H9 (cell line): ENCODE results near the gene VRK1. TPM values are rescaled to one million over a fixed set of nuclear protein-coding genes. Genes with fewer than 3 reads are reported as not detected.

ENCODE experiments used
- DNase-seq: peaks from one replicate; pipeline ENCODE4 v3.0.0-alpha.2; 2017
- H2AFZ ChIP-seq: one replicate; pipeline ENCODE4 v1.6.1; 2013; ENCODE audit warnings: mild to moderate bottlenecking, low read length, control low read depth, moderate library complexity
- H2AK5ac ChIP-seq: 2 replicates; pipeline ENCODE4 v1.6.1; 2013; ENCODE audit warnings: low read length, control low read depth, mixed read lengths; ENCODE audit not compliant: insufficient read length
- H2BK120ac ChIP-seq: one replicate; pipeline ENCODE4 v1.6.1; 2013; ENCODE audit warnings: low read depth, mild to moderate bottlenecking, low read length, control low read depth, inconsistent platforms; ENCODE audit not compliant: poor library complexity, severe bottlenecking
- H2BK12ac ChIP-seq: 2 replicates; pipeline ENCODE4 v1.6.1; 2013; ENCODE audit warnings: low read length, control low read depth, mixed read lengths, low read depth; ENCODE audit not compliant: insufficient read length
- H2BK15ac ChIP-seq: 2 replicates; pipeline ENCODE4 v1.6.1; 2013; ENCODE audit warnings: low read depth, low read length, control low read depth
- H2BK20ac ChIP-seq: one replicate; pipeline ENCODE4 v1.6.1; 2013; ENCODE audit warnings: low read depth, mild to moderate bottlenecking, low read length, control low read depth, inconsistent platforms; ENCODE audit not compliant: poor library complexity, severe bottlenecking
- H2BK5ac ChIP-seq: 2 replicates; pipeline ENCODE4 v1.6.1; 2013; ENCODE audit warnings: low read length, control low read depth, mixed read lengths; ENCODE audit not compliant: insufficient read length
- H3K14ac ChIP-seq: 2 replicates; pipeline ENCODE4 v1.6.1; 2013; ENCODE audit warnings: low read length, control low read depth; ENCODE audit not compliant: insufficient read depth
- H3K18ac ChIP-seq: 2 replicates; pipeline ENCODE4 v1.6.1; 2013; ENCODE audit warnings: low read depth, mild to moderate bottlenecking, mixed read lengths, low read length, control low read depth; ENCODE audit not compliant: insufficient read length
- H3K23ac ChIP-seq: 2 replicates; pipeline ENCODE4 v1.6.1; 2013; ENCODE audit warnings: low read length, control low read depth, mixed read lengths, low read depth; ENCODE audit not compliant: insufficient read length
- H3K23me2 ChIP-seq: 2 replicates; pipeline ENCODE4 v1.6.1; 2013; ENCODE audit warnings: low read depth, mild to moderate bottlenecking, mixed read lengths, low read length, control low read depth; ENCODE audit not compliant: insufficient read length, poor library complexity, severe bottlenecking
- H3K27ac ChIP-seq: 2 replicates; pipeline ENCODE4 v1.5.1; 2013; ENCODE audit warnings: low read length, control low read depth, mixed read lengths, low read depth; ENCODE audit not compliant: insufficient read length
- H3K27me3 ChIP-seq: 2 replicates; pipeline ENCODE4 v1.6.1; 2013; ENCODE audit warnings: low read length, control low read depth, inconsistent platforms; ENCODE audit not compliant: insufficient read depth
- H3K4ac ChIP-seq: 2 replicates; pipeline ENCODE4 v1.6.1; 2013; ENCODE audit warnings: low read depth, mild to moderate bottlenecking, control low read depth, inconsistent platforms, low read length, moderate library complexity
- H3K4me1 ChIP-seq: 2 replicates; pipeline ENCODE4 v1.6.1; 2013; ENCODE audit warnings: low read length, control low read depth, inconsistent platforms; ENCODE audit not compliant: insufficient read depth
- H3K4me2 ChIP-seq: 2 replicates; pipeline ENCODE4 v1.6.1; 2013; ENCODE audit warnings: low read length, control low read depth, mixed read lengths; ENCODE audit not compliant: insufficient read length, insufficient read depth
- H3K56ac ChIP-seq: 2 replicates; pipeline ENCODE4 v1.6.1; 2013; ENCODE audit warnings: low read depth, mild to moderate bottlenecking, mixed read lengths, low read length, control low read depth; ENCODE audit not compliant: insufficient read length
- H3K79me1 ChIP-seq: 2 replicates; pipeline ENCODE4 v1.6.1; 2013; ENCODE audit warnings: low read depth, mild to moderate bottlenecking, moderate library complexity, low read length, control low read depth, inconsistent platforms; ENCODE audit not compliant: insufficient read depth, poor library complexity, severe bottlenecking
- H3K79me2 ChIP-seq: 2 replicates; pipeline ENCODE4 v1.6.1; 2013; ENCODE audit warnings: low read length, control low read depth, inconsistent platforms; ENCODE audit not compliant: insufficient read depth
- H3K9ac ChIP-seq: 2 replicates; pipeline ENCODE4 v1.6.1; 2013; ENCODE audit warnings: low read length, control low read depth, mixed read lengths; ENCODE audit not compliant: insufficient read length; ENCODE audit errors: extremely low read depth
- H3K9me3 ChIP-seq: one replicate; pipeline ENCODE4 v1.6.1; 2013; ENCODE audit warnings: low read depth, low read length, inconsistent platforms; ENCODE audit not compliant: control insufficient read depth
- H3T11ph ChIP-seq: one replicate; pipeline ENCODE4 v1.6.1; 2013; ENCODE audit warnings: mild to moderate bottlenecking, low read length, control low read depth, inconsistent platforms
- H4K20me1 ChIP-seq: one replicate; pipeline ENCODE4 v1.6.1; 2013; ENCODE audit not compliant: control insufficient read depth, insufficient read length, insufficient read depth
- H4K5ac ChIP-seq: 2 replicates; pipeline ENCODE4 v1.6.1; 2013; ENCODE audit warnings: low read depth, mild to moderate bottlenecking, mixed read lengths, low read length, control low read depth; ENCODE audit not compliant: insufficient read length
- H4K8ac ChIP-seq: replicated peaks from 2 replicates; pipeline ENCODE4 v1.6.1; 2013; ENCODE audit warnings: low read length, control low read depth, mixed read lengths, low read depth; ENCODE audit not compliant: insufficient read length
- H4K91ac ChIP-seq: 2 replicates; pipeline ENCODE4 v1.6.1; 2013; ENCODE audit warnings: low read depth, mild to moderate bottlenecking, moderate library complexity, mixed read lengths, low read length, control low read depth; ENCODE audit not compliant: insufficient read length
- H3K27ac Mint-ChIP-seq, 3 experiments: 2 replicates in 2 of 3; 3 replicates in 1 of 3; pipeline ENCODE4 v1.8.0; 2020 to 2021; ENCODE audit warnings: mixed read lengths in 3 of 3, mild to moderate bottlenecking in 1 of 3, moderate library complexity in 1 of 3
- H3K27me3 Mint-ChIP-seq: 2 replicates; pipeline ENCODE4 v1.8.0; 2021; ENCODE audit warnings: low read depth, mild to moderate bottlenecking, moderate library complexity, mixed read lengths
- H3K36me3 Mint-ChIP-seq, 3 experiments: 2 replicates in 2 of 3; 3 replicates in 1 of 3; pipeline ENCODE4 v1.8.0; 2020 to 2021; ENCODE audit warnings: low read depth in 3 of 3, mixed read lengths in 3 of 3; ENCODE audit not compliant: insufficient read depth in 1 of 3
- H3K4me1 Mint-ChIP-seq, 2 experiments: 2 replicates each; pipeline ENCODE4 v1.8.0; 2020; ENCODE audit warnings: mixed read lengths in 2 of 2
- H3K4me3 Mint-ChIP-seq, 2 experiments: 2 replicates in 1 of 2; 3 replicates in 1 of 2; pipeline ENCODE4 v1.8.0; 2020 to 2021; ENCODE audit warnings: mild to moderate bottlenecking in 2 of 2, mixed read lengths in 2 of 2, moderate library complexity in 1 of 2
- H3K9me3 Mint-ChIP-seq, 2 experiments: 2 replicates in 1 of 2; 3 replicates in 1 of 2; pipeline ENCODE4 v1.8.0; 2020; ENCODE audit warnings: mild to moderate bottlenecking in 2 of 2, mixed read lengths in 2 of 2, moderate library complexity in 1 of 2
- WGBS: extraction: QIAGEN DNeasy Blood & Tissue Kit; methylation state at CpG from one replicate; pipeline ENCODE4 v1.1.7; 2013; ENCODE audit warnings: missing lambda C conversion rate, low lambda C conversion rate, mixed read lengths; ENCODE audit not compliant: insufficient read length; ENCODE audit errors: extremely low coverage; 5-methylcytosine and 5-hydroxymethylcytosine counted together
- total RNA-seq: library from RNA; stranded (reverse); gene quantifications from 2 replicates; pipeline ENCODE4 v1.2.1, GENCODE V29; 2021
- TF ChIP-seq, protein P1 (sequence below): fragments of 200-600 bp; sonication (generic); conservative IDR thresholded peaks from 3 replicates; pipeline ENCODE4 v1.8.0; 2021; ENCODE audit warnings: antibody characterized with exemption, mild to moderate bottlenecking

The VRK1 gene
- total RNA-seq, 1 experiment from 2014 or later: 55.7 TPM

DNA sequence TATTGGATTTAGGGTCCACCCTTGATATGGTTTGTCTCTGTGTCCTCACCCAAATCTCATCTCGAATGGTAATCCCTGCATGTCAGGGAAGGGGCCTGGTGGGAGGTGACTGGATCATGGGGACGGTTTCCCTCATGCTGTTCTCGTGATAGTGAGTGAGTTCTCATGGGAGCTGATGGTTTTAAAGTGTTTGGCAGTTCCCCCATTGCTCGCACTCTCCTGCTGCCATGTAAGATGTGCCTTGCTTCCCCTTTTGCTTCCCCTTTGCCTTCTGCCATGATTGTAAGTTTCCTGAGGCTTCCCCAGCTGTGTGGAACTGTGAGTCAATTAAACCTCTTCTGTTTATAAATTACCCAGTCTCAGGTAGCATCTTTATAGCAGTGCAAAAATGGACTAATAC, 118.3 kb downstream of the VRK1 start:
- peaks cover 0 to 14% (median 4%) of the 10 kb centered on the region in 3 experiments; a peak in 4 of 7 replicates for H3K36me3 Mint-ChIP-seq
- Histone ChIP-seq H3K23me2 (no peaks in the 10 kb centered on the region), H4K5ac (no peak overlapping the region), H2BK20ac (no peak overlapping the region), H3K4me1 (no peaks in the 10 kb centered on the region), H3K79me2 (no peaks in the 10 kb centered on the region), H3K27me3 (no peaks in the 10 kb centered on the region), H3K9ac (no peak overlapping the region), H3K23ac (no peak overlapping the region), H4K8ac (no peak overlapping the region), H3K4me2 (no peak overlapping the region), H2BK120ac (no peak overlapping the region), H3K14ac (no peak overlapping the region), H4K20me1 (no peaks in the 10 kb centered on the region), H2BK5ac (no peak overlapping the region), H3K18ac (no peak overlapping the region), H3T11ph (no peak overlapping the region), H3K27ac (no peak overlapping the region), H3K4ac (no peak overlapping the region), H3K9me3 (no peaks in the 10 kb centered on the region), H4K91ac (no peak overlapping the region), H2AK5ac (no peak overlapping the region), H2AFZ (no peak overlapping the region), H3K56ac (no peak overlapping the region), H2BK12ac (no peak overlapping the region), H2BK15ac (no peak overlapping the region), H3K79me1 (no peaks in the 10 kb centered on the region)
- no peaks in the 10 kb centered on the region for H3K4me1 Mint-ChIP-seq
- no CpG with 5 or more reads among the region's 4 CpGs for WGBS
- H3K4me3 Mint-ChIP-seq: no peak overlapping the region
- peaks cover 1% of the 10 kb centered on the region; the same call in 1 of the 2 replicates for H3K27me3 Mint-ChIP-seq
- peaks cover 0 to 3% of the 10 kb centered on the region in 2 experiments; a peak in 2 of 5 replicates for H3K9me3 Mint-ChIP-seq
- DNase-seq: no peak
- TF ChIP-seq, protein P1, sequence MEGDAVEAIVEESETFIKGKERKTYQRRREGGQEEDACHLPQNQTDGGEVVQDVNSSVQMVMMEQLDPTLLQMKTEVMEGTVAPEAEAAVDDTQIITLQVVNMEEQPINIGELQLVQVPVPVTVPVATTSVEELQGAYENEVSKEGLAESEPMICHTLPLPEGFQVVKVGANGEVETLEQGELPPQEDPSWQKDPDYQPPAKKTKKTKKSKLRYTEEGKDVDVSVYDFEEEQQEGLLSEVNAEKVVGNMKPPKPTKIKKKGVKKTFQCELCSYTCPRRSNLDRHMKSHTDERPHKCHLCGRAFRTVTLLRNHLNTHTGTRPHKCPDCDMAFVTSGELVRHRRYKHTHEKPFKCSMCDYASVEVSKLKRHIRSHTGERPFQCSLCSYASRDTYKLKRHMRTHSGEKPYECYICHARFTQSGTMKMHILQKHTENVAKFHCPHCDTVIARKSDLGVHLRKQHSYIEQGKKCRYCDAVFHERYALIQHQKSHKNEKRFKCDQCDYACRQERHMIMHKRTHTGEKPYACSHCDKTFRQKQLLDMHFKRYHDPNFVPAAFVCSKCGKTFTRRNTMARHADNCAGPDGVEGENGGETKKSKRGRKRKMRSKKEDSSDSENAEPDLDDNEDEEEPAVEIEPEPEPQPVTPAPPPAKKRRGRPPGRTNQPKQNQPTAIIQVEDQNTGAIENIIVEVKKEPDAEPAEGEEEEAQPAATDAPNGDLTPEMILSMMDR: no peak
- peak overlapping the region in 1 of 3 experiments; percentile 37; a peak in 1 of 7 replicates for H3K27ac Mint-ChIP-seq
